ENCODE results near the gene LYRM7. TPM values are rescaled to one million over a fixed set of nuclear protein-coding genes. Genes with fewer than 3 reads are reported as not detected.

The LYRM7 gene
- total and polyA plus RNA-seq, 2 experiments from 2014 or later = 8.5 to 27.5 TPM

DNA sequence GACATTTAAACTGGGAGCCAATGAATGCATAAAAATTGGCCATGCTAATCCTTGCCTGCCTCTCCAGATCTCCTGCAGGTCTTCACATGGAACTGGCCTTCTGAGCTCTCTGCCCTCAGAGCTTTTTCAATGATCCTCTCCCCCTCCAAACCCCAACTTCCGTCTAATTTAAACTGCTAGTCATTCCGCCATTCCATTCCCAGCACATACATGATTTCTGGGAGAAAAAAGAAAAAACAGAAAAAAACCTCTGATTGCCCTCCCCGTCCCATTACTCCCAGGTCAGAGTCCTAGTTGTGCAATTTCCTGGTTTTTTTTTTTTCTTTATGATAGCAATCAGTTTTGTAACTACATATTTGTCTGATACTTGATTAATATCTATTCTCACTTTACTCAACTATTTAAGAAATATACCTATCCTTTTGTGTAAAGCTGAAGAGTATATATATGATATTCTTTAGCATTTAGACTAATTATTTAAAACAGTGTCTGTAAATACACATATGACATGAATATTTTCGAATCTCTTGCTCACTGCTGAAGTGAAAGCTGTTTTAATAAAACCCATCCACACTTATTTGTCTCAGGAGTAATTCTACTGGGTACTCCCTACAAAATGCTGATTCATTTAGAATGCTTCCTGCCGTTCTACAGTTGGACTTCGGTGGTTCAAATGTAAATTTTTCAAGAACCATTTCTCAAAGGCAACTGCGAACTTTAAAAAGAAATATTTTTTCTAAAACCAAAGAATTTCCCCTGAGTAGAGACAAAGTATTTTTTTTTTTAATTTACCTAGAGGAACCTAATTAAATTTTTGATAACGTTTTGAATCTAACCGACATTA is 7.2 kb upstream of the LYRM7 start:
- Histone ChIP-seq H2AFZ (peak overlapping the region; percentile 90), H3K27ac (peak overlapping the region; percentile 81), H3K36me3 (ENCODE audit: low read depth) (peaks cover 33% of the 10 kb centered on the region), H3K4me3 (peak overlapping the region; percentile 93), H3K4me1 (ENCODE audit: insufficient read depth) (peaks cover 9% of the 10 kb centered on the region), H3F3A (ENCODE audit: insufficient read depth) (peaks cover 18% of the 10 kb centered on the region), H3K4me2 (ENCODE audit: unreplicated experiment) (peak overlapping the region; percentile 97), H3K9me3 (ENCODE audit: low read depth) (no peaks in the 10 kb centered on the region), H3K79me2 (ENCODE audit: insufficient read depth) (peaks cover 59% of the 10 kb centered on the region), H3K27me3 (replicated peaks; ENCODE audit: insufficient read depth) (no peaks in the 10 kb centered on the region), H3K9ac (peak overlapping the region; percentile 95), H4K20me1 (ENCODE audit: insufficient read depth) (no peaks in the 10 kb centered on the region), H3K9me2 (ENCODE audit: insufficient read depth) (no peaks in the 10 kb centered on the region)
- no peak for TF ChIP-seq EZH2phosphoT487 (IDR thresholded peaks at IDR 0.05; ENCODE audit: insufficient read depth, low read depth)
- no peak for TF ChIP-seq EZH2 (IDR thresholded peaks at IDR 0.05; ENCODE audit: insufficient read depth, poor library complexity, severe bottlenecking)
- peak; percentile 57 for DNase-seq
- in situ Hi-C loops (cut with MboI) = loop anchor here (10.0 kb wide), 1 partner anchor 221 kb away; no protein-coding TSS in a partner anchor
- WGBS, 2 experiments (ENCODE audit: low coverage in 1 of 2, low lambda C conversion rate in 2 of 2, missing lambda C conversion rate in 2 of 2) = 34 to 41% methylated on average over 9 of the region's 9 CpGs

DNA sequence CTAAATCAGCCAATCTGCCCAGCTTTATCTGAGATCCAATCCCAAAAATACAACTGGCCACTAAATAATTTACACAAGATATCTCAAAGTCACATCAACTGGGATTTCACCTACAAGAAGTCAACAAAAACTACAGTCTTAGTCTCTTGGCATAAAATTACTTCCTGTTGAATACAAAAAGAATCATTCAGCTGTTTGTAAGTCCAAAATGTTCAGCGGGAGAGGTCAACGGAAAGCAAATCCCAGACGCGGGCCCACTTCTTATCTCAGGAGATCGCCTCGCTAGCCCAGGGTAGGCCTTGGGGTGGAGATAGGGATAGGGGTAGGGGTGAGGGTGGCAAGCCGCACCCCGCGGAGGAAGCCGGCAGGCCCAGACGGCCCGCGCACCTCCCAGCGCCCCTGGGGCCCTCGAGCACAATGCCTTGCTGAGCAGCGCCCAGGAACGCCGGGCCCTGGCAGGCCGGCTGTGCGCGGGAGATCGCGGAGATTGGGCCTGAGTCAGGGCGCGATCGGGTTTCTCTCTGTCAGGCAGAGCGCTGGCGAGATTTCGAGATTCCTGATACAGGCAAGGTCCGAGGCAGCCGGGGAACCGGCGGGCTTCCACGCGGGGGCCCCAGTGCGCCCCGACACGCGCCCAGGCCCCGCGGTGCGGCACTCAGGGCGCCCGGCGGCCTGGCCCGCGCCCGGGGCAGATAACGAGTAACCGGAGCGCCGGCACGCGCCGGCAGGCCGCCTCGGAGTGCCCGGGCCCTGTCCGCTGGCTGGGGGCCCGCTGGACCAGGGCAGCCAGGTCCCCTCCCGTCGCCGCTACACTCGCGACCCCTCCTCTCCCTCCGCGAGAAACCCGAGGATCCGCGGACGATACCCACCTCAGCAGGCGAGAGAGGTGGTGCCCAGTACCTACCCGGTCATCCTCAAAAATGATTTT is 6.3 kb upstream of the LYRM7 start:
- Histone ChIP-seq H3K4me3 (peak overlapping the region; percentile 93), H3K9ac (peak overlapping the region; percentile 95), H3K79me2 (ENCODE audit: insufficient read depth) (peaks cover 50% of the 10 kb centered on the region), H3K9me3 (ENCODE audit: low read depth) (no peaks in the 10 kb centered on the region), H2AFZ (peak overlapping the region; percentile 90), H3F3A (ENCODE audit: insufficient read depth) (peaks cover 18% of the 10 kb centered on the region), H3K4me1 (ENCODE audit: insufficient read depth) (peaks cover 9% of the 10 kb centered on the region), H4K20me1 (ENCODE audit: insufficient read depth) (no peaks in the 10 kb centered on the region), H3K36me3 (ENCODE audit: low read depth) (peaks cover 24% of the 10 kb centered on the region), H3K27ac (peak overlapping the region; percentile 81), H3K4me2 (ENCODE audit: unreplicated experiment) (peak overlapping the region; percentile 97), H3K9me2 (ENCODE audit: insufficient read depth) (no peaks in the 10 kb centered on the region), H3K27me3 (replicated peaks; ENCODE audit: insufficient read depth) (no peaks in the 10 kb centered on the region)
- no peak for TF ChIP-seq EZH2 (IDR thresholded peaks at IDR 0.05; ENCODE audit: insufficient read depth, poor library complexity, severe bottlenecking)
- in situ Hi-C loops (cut with MboI) = loop anchor here (10.0 kb wide), 1 partner anchor 220 kb away; no protein-coding TSS in a partner anchor
- WGBS, 2 experiments (ENCODE audit: low coverage in 1 of 2, low lambda C conversion rate in 2 of 2, missing lambda C conversion rate in 2 of 2) = 1% methylated on average over 57 to 64 of the region's 73 CpGs
- peak; percentile 92 for DNase-seq

DNA sequence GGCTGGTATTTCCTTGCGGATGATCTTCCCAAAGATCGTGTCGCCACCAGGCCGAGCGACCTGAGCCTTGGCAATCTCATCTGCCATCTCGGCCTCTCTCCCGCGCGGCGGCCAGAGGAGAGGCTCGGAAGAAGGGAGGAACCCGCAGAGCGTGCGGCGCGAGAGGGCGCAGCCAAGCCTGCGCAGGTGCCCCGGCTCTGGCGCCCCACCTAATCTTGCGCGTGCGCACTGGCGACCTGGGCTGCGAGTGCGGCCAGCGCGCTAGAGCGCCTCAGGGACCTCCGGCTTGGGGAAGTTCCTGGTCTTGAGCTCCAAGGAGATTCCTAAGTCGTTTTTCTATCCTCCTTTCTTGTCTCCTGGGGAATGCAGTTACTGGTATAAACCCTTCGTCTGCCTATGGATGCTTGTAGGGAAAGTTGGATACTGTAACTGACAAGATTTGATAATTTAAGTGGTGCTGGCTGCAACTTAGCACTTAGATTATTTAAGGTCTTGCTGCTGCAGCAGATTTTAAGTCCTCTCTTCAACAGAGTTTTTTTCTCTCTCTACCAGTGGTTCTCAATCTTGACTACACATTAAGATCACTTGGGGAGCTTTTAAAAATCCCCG is 5.5 kb upstream of the LYRM7 start, which contains the start of gene HINT1:
Gene HINT1, minus strand, starts transcription at position 138 of the 609 bp plus-strand sequence. Its CDS starts 51 bp downstream, at position 87.
- Histone ChIP-seq H3F3A (ENCODE audit: insufficient read depth) (peaks cover 18% of the 10 kb centered on the region), H3K27me3 (replicated peaks; ENCODE audit: insufficient read depth) (no peaks in the 10 kb centered on the region), H3K79me2 (ENCODE audit: insufficient read depth) (peaks cover 42% of the 10 kb centered on the region), H3K4me1 (ENCODE audit: insufficient read depth) (peaks cover 14% of the 10 kb centered on the region), H3K9me3 (ENCODE audit: low read depth) (no peaks in the 10 kb centered on the region), H3K36me3 (ENCODE audit: low read depth) (peaks cover 18% of the 10 kb centered on the region), H3K27ac (peak within 1 kb of the TSS; percentile 81), H4K20me1 (ENCODE audit: insufficient read depth) (no peaks in the 10 kb centered on the region), H3K4me2 (ENCODE audit: unreplicated experiment) (peak within 1 kb of the TSS; percentile 97), H3K9ac (peak within 1 kb of the TSS; percentile 95), H3K4me3 (peak within 1 kb of the TSS; percentile 93), H2AFZ (peak within 1 kb of the TSS; percentile 90), H3K9me2 (ENCODE audit: insufficient read depth) (no peaks in the 10 kb centered on the region)
- in situ Hi-C loops (cut with MboI) = loop anchor here (10.0 kb wide), 1 partner anchor 220 kb away; no protein-coding TSS in a partner anchor
- 0 to 3% methylated on average over 33 of the region's 33 CpGs for WGBS, 2 experiments (ENCODE audit: low coverage in 1 of 2, low lambda C conversion rate in 2 of 2, missing lambda C conversion rate in 2 of 2)
- TF ChIP-seq EZH2 (IDR thresholded peaks at IDR 0.05; ENCODE audit: insufficient read depth, poor library complexity, severe bottlenecking) = no peak
- no peak for TF ChIP-seq EZH2phosphoT487 (IDR thresholded peaks at IDR 0.05; ENCODE audit: insufficient read depth, low read depth)
- DNase-seq = peak; percentile 89

DNA sequence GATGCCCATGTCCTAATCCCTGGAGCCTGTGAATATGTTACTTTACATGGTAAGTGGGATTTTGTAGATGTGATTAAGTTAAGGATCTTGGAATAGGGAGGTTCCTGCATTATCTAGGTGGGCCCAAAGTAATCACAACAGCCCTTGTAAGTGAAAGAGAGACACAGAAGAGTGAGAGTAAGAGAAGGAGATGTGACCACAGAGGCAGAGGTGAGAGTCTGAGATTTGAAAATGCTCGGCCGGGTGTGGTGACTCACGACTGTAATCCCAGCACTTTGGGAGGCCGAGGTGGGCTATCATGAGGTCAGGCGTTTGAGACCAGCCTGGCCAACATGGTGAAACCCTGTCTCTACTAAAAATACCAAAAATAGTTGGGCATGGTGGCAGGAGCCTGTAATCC is 3.1 kb upstream of the LYRM7 start:
- WGBS, 2 experiments (ENCODE audit: low coverage in 1 of 2, low lambda C conversion rate in 2 of 2, missing lambda C conversion rate in 2 of 2) = 90 to 94% methylated on average over 5 of the region's 5 CpGs
- no peaks in the 10 kb centered on the region for H4K20me1 ChIP-seq (ENCODE audit: insufficient read depth)
- H3K79me2 ChIP-seq (ENCODE audit: insufficient read depth) = peaks cover 32% of the 10 kb centered on the region
- H3K27ac ChIP-seq = no peak overlapping the region
- no peaks in the 10 kb centered on the region for H3K27me3 ChIP-seq (replicated peaks; ENCODE audit: insufficient read depth)
- no peak overlapping the region for H3K4me2 ChIP-seq (ENCODE audit: unreplicated experiment)
- no peaks in the 10 kb centered on the region for H3K9me2 ChIP-seq (ENCODE audit: insufficient read depth)
- TF ChIP-seq EZH2 (IDR thresholded peaks at IDR 0.05; ENCODE audit: insufficient read depth, poor library complexity, severe bottlenecking) = no peak
- no peak for TF ChIP-seq EZH2phosphoT487 (IDR thresholded peaks at IDR 0.05; ENCODE audit: insufficient read depth, low read depth)
- H2AFZ ChIP-seq = no peak overlapping the region
- in situ Hi-C loops (cut with MboI) = loop anchor here (10.0 kb wide), 1 partner anchor 217 kb away; no protein-coding TSS in a partner anchor
- peaks cover 14% of the 10 kb centered on the region for H3K4me1 ChIP-seq (ENCODE audit: insufficient read depth)
- H3K4me3 ChIP-seq = no peak overlapping the region
- no peaks in the 10 kb centered on the region for H3K9me3 ChIP-seq (ENCODE audit: low read depth)
- H3K36me3 ChIP-seq (ENCODE audit: low read depth) = no peaks in the 10 kb centered on the region
- peaks cover 18% of the 10 kb centered on the region for H3F3A ChIP-seq (ENCODE audit: insufficient read depth)
- H3K9ac ChIP-seq = no peak overlapping the region
- no peak for DNase-seq

All from GM23248 (cell line).